ENCODE data around the gene ATAD2B. TPM values are rescaled to one million over a fixed set of nuclear protein-coding genes. Genes with fewer than 3 reads are reported as not detected.

ATAD2B gene
- total RNA-seq, 1 donor from 2014 or later: 85.5 TPM

- H3K9me3 Mint-ChIP-seq: no peaks in the 10 kb centered on the region
Measured at GRCh38 chr2:23867449-23867848, 59.5 kb downstream of the ATAD2B start.

GRCh38 chr2:23862716-23863426, 64.1 kb downstream of the ATAD2B start:
- H3K4me1 Mint-ChIP-seq: no peaks in the 10 kb centered on the region
- peaks cover 52% of the 10 kb centered on the region for H3K36me3 Mint-ChIP-seq (ENCODE audit: low read depth)
- DNase-seq (no peak), ATAC-seq (ENCODE audit: low read depth) (no peak)
- TF ChIP-seq CTCF (IDR thresholded peaks at IDR 0.05): no peak
- no peaks in the 10 kb centered on the region for H3K9me3 Mint-ChIP-seq
- CTCF ChIA-PET: no interaction called here
- H3K27ac Mint-ChIP-seq: no peak overlapping the region
- H3K4me3 Mint-ChIP-seq: no peak overlapping the region
- intact Hi-C loops (cut with micrococcal nuclease): no loop called here
- POLR2A ChIA-PET: interaction anchor here (0.6 kb wide), 1 partner anchor 16 kb away, joined by 3 read pairs; no protein-coding TSS in a partner anchor
- no peaks in the 10 kb centered on the region for H3K27me3 Mint-ChIP-seq

More at GRCh38 chr2:23867449-23867848, 59.5 kb downstream of the ATAD2B start:
- ATAC-seq (ENCODE audit: low read depth) (no peak), DNase-seq (no peak)
- intact Hi-C loops (cut with micrococcal nuclease): loop anchor here (5.0 kb wide), 1 partner anchor 215 kb away; the partner anchor contains the start of gene TP53I3
- H3K27me3 Mint-ChIP-seq: no peaks in the 10 kb centered on the region
- H3K27ac Mint-ChIP-seq: peak overlapping the region; percentile 8
- CTCF ChIA-PET: no interaction called here
- H3K36me3 Mint-ChIP-seq (ENCODE audit: low read depth): peaks cover 58% of the 10 kb centered on the region
- POLR2A ChIA-PET: no interaction called here
- H3K4me3 Mint-ChIP-seq: no peak overlapping the region
- no peak for TF ChIP-seq CTCF (IDR thresholded peaks at IDR 0.05)
- no peaks in the 10 kb centered on the region for H3K4me1 Mint-ChIP-seq

DNA sequence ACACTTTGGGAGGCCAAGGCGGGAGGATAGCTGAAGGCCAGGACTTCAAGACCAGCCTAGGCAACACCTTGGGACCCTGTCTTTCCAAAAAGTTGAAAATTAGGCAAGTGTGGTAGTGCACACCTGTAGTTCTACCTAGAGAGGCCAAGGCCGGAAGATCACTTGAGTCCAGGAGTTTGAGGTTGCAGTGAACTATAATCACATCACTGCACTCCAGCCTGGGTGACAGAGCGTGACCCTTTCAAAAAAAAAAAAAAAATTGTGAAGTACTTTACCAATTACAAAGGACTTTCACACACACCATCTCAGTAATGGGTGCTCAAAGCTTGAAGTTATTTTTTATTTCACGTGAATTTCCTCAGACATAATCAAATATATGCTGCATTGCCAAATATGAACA, 65.0 kb downstream of the ATAD2B start:
- H3K4me1 Mint-ChIP-seq: no peaks in the 10 kb centered on the region
- ChIA-PET CTCF (no interaction called here), POLR2A (interaction anchor here (0.7 kb wide), 1 partner anchor 11 kb away, joined by 6 read pairs; no protein-coding TSS in a partner anchor)
- H3K27ac Mint-ChIP-seq: no peak overlapping the region
- no peaks in the 10 kb centered on the region for H3K27me3 Mint-ChIP-seq
- intact Hi-C loops (cut with micrococcal nuclease): no loop called here
- no peaks in the 10 kb centered on the region for H3K9me3 Mint-ChIP-seq
- peaks cover 47% of the 10 kb centered on the region for H3K36me3 Mint-ChIP-seq (ENCODE audit: low read depth)
- H3K4me3 Mint-ChIP-seq: no peak overlapping the region
- ATAC-seq (ENCODE audit: low read depth): no peak
- DNase-seq: no peak
- no peak for TF ChIP-seq CTCF (IDR thresholded peaks at IDR 0.05)

DNA sequence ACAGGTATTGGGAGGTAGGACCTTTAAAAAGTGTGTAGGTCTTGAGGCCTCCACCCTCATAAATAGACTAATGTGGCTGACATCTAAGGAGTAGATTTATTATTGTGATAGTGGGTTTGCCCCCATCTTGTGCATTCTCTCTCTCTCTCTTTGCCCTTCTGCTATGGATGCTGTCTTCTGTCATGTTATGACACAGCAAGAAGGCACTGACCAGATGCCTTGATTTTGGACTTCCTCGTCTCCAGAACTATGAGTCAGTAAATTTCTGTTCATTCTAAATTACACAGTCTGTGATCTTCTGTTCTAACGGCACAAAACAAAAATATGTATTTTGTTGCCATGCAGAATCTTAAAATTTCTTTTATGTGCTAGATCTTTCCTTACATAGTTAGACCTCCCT, 66.9 kb downstream of the ATAD2B start:
- ChIA-PET CTCF (no interaction called here), POLR2A (no interaction called here)
- H3K4me3 Mint-ChIP-seq: no peak overlapping the region
- no peak for TF ChIP-seq CTCF (IDR thresholded peaks at IDR 0.05)
- no peak overlapping the region for H3K27ac Mint-ChIP-seq
- peaks cover 49% of the 10 kb centered on the region for H3K36me3 Mint-ChIP-seq (ENCODE audit: low read depth)
- H3K9me3 Mint-ChIP-seq: no peaks in the 10 kb centered on the region
- DNase-seq (no peak), ATAC-seq (ENCODE audit: low read depth) (no peak)
- intact Hi-C loops (cut with micrococcal nuclease): no loop called here
- H3K4me1 Mint-ChIP-seq: no peaks in the 10 kb centered on the region
- no peaks in the 10 kb centered on the region for H3K27me3 Mint-ChIP-seq

GRCh38 chr2:23859234-23859633, 67.7 kb downstream of the ATAD2B start:
- H3K4me3 Mint-ChIP-seq: no peak overlapping the region
- CTCF ChIA-PET: no interaction called here
- POLR2A ChIA-PET: no interaction called here

More at GRCh38 chr2:23859234-23859633, 67.7 kb downstream of the ATAD2B start:
- peaks cover 53% of the 10 kb centered on the region for H3K36me3 Mint-ChIP-seq (ENCODE audit: low read depth)
- intact Hi-C loops (cut with micrococcal nuclease): no loop called here
- no peaks in the 10 kb centered on the region for H3K9me3 Mint-ChIP-seq
- H3K27me3 Mint-ChIP-seq: no peaks in the 10 kb centered on the region
- H3K4me1 Mint-ChIP-seq: no peaks in the 10 kb centered on the region
- no peak for TF ChIP-seq CTCF (IDR thresholded peaks at IDR 0.05)
- ATAC-seq (ENCODE audit: low read depth) (no peak), DNase-seq (no peak)
- H3K27ac Mint-ChIP-seq: no peak overlapping the region
